OCI-LY7 (cell line): ENCODE measurements around the gene ULBP3.

Experiments used
- CTCF ChIP-seq: fragments of 200-600 bp; sonication (generic); conservative IDR thresholded peaks from 2 replicates; pipeline ENCODE4 v1.5.1; 2014; ENCODE audit warnings: mild to moderate bottlenecking, antibody characterized with exemption, low read length, moderate library complexity, mixed read lengths
- EZH2phosphoT487 ChIP-seq: fragments of 200-600 bp; sonication (generic); IDR thresholded peaks from 2 replicates; pipeline ENCODE4 v1.6.1; 2018; ENCODE audit warnings: low read depth, borderline replicate concordance, mild to moderate bottlenecking, mixed run types, antibody characterized with exemption, low read length, moderate library complexity, mixed read lengths

GRCh38 chr6:150030611-150031010 is 38.3 kb downstream of the ULBP3 start:
- no peak for TF ChIP-seq CTCF
- no peak for TF ChIP-seq EZH2phosphoT487
